HEK293 (cell line): ENCODE results near the gene ICE2.

ENCODE experiments used
- CTCF ChIA-PET: fragments of 350-600 bp; formaldehyde crosslinking; extraction: SDS; loops from one replicate; lab custom pipeline; 2021; ENCODE audit warnings: antibody characterized with exemption; lab: Yijun Ruan, JAX
- POLR2A ChIA-PET: fragments of 300-600 bp; formaldehyde crosslinking; extraction: SDS; loops from one replicate; lab custom pipeline; 2020; ENCODE audit warnings: antibody characterized with exemption, inconsistent platforms; lab: Yijun Ruan, JAX
- H3K27ac ChIP-seq: fragments of 200-500 bp; sonication (Bioruptor generic); 2 replicates; pipeline ENCODE4 v1.5.1; 2014; ENCODE audit warnings: low read depth, low read length, control low read depth, inconsistent platforms; ENCODE audit errors: extremely low read depth
- H3K36me3 ChIP-seq, 2 experiments: fragments of 200-500 bp in 1 of 2; sonication (Bioruptor generic) in 1 of 2; 1 replicate in 1 of 2; 2 replicates in 1 of 2; pipeline ENCODE4 v1.5.1; 2014 to 2017; ENCODE audit warnings: inconsistent platforms in 2 of 2, low read length in 2 of 2; ENCODE audit not compliant: control insufficient read depth in 2 of 2, insufficient read depth in 1 of 2
- H3K4me1 ChIP-seq: fragments of 200-500 bp; sonication (Bioruptor generic); 2 replicates; pipeline ENCODE4 v1.5.1; 2014; ENCODE audit warnings: mild to moderate bottlenecking, low read length, inconsistent platforms; ENCODE audit not compliant: control insufficient read depth, insufficient read depth
- H3K4me3 ChIP-seq: 2 replicates; pipeline ENCODE4 v1.5.1; 2011; ENCODE audit warnings: low read depth, mild to moderate bottlenecking, control low read depth, low read length, moderate library complexity
- H3K9me3 ChIP-seq: fragments of 200-500 bp; sonication (Bioruptor generic); 2 replicates; pipeline ENCODE4 v1.5.1; 2014; ENCODE audit warnings: low read depth, low read length, inconsistent platforms; ENCODE audit not compliant: control insufficient read depth, insufficient read depth
- AEBP2 ChIP-seq: fragments of 450-650 bp; formaldehyde crosslinking; IDR thresholded peaks from 2 replicates; pipeline ENCODE4 v1.5.1; 2016; ENCODE audit warnings: missing biosample characterization, missing genetic modification characterization, borderline replicate concordance
- KLF8 ChIP-seq: fragments of 450-650 bp; formaldehyde crosslinking; IDR thresholded peaks from 2 replicates; pipeline ENCODE4 v1.5.1; 2016; ENCODE audit warnings: missing biosample characterization, missing genetic modification characterization
- MZF1 ChIP-seq: fragments of 450-650 bp; formaldehyde crosslinking; IDR thresholded peaks from 2 replicates; pipeline ENCODE4 v1.5.1; 2017; ENCODE audit warnings: missing biosample characterization, missing genetic modification characterization, borderline replicate concordance
- PRDM10 ChIP-seq: fragments of 450-650 bp; formaldehyde crosslinking; IDR thresholded peaks from 2 replicates; pipeline ENCODE4 v1.5.1; 2016; ENCODE audit warnings: missing biosample characterization, missing genetic modification characterization
- SCRT1 ChIP-seq: fragments of 450-650 bp; formaldehyde crosslinking; IDR thresholded peaks from 2 replicates; pipeline ENCODE4 v1.5.1; 2016; ENCODE audit warnings: missing biosample characterization, missing genetic modification characterization, borderline replicate concordance
- ZBTB21 ChIP-seq: fragments of 450-650 bp; formaldehyde crosslinking; IDR thresholded peaks from 2 replicates; pipeline ENCODE4 v1.5.1; 2017; ENCODE audit warnings: missing biosample characterization, missing genetic modification characterization
- ZFHX2 ChIP-seq: fragments of 450-650 bp; formaldehyde crosslinking; conservative IDR thresholded peaks from 2 replicates; pipeline ENCODE4 v1.5.1; 2016; ENCODE audit warnings: missing biosample characterization, missing genetic modification characterization
- ZFP37 ChIP-seq: fragments of 450-650 bp; formaldehyde crosslinking; IDR thresholded peaks from 2 replicates; pipeline ENCODE4 v1.5.1; 2016; ENCODE audit warnings: missing biosample characterization, missing genetic modification characterization
- ZNF112 ChIP-seq: fragments of 450-650 bp; formaldehyde crosslinking; IDR thresholded peaks from 2 replicates; pipeline ENCODE4 v1.5.0; 2017; ENCODE audit warnings: missing biosample characterization, missing genetic modification characterization
- ZNF140 ChIP-seq: fragments of 450-650 bp; formaldehyde crosslinking; IDR thresholded peaks from 2 replicates; pipeline ENCODE4 v1.5.1; 2016; ENCODE audit warnings: missing biosample characterization, missing genetic modification characterization
- ZNF311 ChIP-seq: fragments of 450-650 bp; formaldehyde crosslinking; IDR thresholded peaks from 2 replicates; pipeline ENCODE4 v1.5.1; 2017; ENCODE audit warnings: missing biosample characterization, missing genetic modification characterization, borderline replicate concordance
- ZNF513 ChIP-seq: fragments of 450-650 bp; IDR thresholded peaks from 2 replicates; pipeline ENCODE4 v1.5.1; 2018; ENCODE audit warnings: missing biosample characterization, missing genetic modification characterization
- ZNF580 ChIP-seq: fragments of 450-650 bp; formaldehyde crosslinking; IDR thresholded peaks from 2 replicates; pipeline ENCODE4 v1.5.1; 2016; ENCODE audit warnings: missing biosample characterization, missing genetic modification characterization

The ICE2 gene

GRCh38 chr15:60384526-60385126 lies 94.3 kb downstream of the ICE2 start:
- no peaks in the 10 kb centered on the region for H3K9me3 ChIP-seq
- TF ChIP-seq SCRT1 (tag by site-specific recombination), result no peak
- no peak for TF ChIP-seq ZNF513 (tag by site-specific recombination)
- no peak for TF ChIP-seq KLF8 (tag by site-specific recombination)
- TF ChIP-seq ZNF580, result no peak
- no peak for TF ChIP-seq ZNF140
- no peak for TF ChIP-seq AEBP2 (tag by site-specific recombination)
- no peak for TF ChIP-seq ZNF311 (tag by site-specific recombination)
- TF ChIP-seq ZBTB21, result no peak
- no peak for TF ChIP-seq MZF1 (tag by site-specific recombination)
- no peak for TF ChIP-seq ZFP37 (tag by site-specific recombination)
- POLR2A ChIA-PET, result no interaction called here
- CTCF ChIA-PET, result interaction anchor here (0.6 kb wide), 1 partner anchor 59 kb away, joined by 4 read pairs; no protein-coding TSS in a partner anchor
- H3K27ac ChIP-seq, result no peak overlapping the region
- peaks cover 0 to 62% of the 10 kb centered on the region in 2 experiments; a peak in 2 of 3 replicates for H3K36me3 ChIP-seq
- peaks cover 5% of the 10 kb centered on the region for H3K4me1 ChIP-seq
- no peak overlapping the region for H3K4me3 ChIP-seq

GRCh38 chr15:60384053-60384452 lies 94.9 kb downstream of the ICE2 start:
- H3K9me3 ChIP-seq, result no peaks in the 10 kb centered on the region
- ChIA-PET POLR2A (no interaction called here), CTCF (no interaction called here)
- no peak overlapping the region for H3K27ac ChIP-seq
- no peak overlapping the region for H3K4me3 ChIP-seq
- TF ChIP-seq ZFHX2 (tag by site-specific recombination), result no peak
- TF ChIP-seq PRDM10 (tag by site-specific recombination), result 0 out of 2 replicates have a peak, but pooled peaks have one; percentile 45
- TF ChIP-seq ZNF112 (tag by site-specific recombination), result no peak
- H3K36me3 ChIP-seq, result peaks cover 0 to 63% of the 10 kb centered on the region in 2 experiments; a peak in 2 of 3 replicates
- peaks cover 1% of the 10 kb centered on the region; the same call in 1 of the 2 replicates for H3K4me1 ChIP-seq
